Measurements from ENCODE around the gene ADRA2B.

Gene ADRA2B

DNA sequence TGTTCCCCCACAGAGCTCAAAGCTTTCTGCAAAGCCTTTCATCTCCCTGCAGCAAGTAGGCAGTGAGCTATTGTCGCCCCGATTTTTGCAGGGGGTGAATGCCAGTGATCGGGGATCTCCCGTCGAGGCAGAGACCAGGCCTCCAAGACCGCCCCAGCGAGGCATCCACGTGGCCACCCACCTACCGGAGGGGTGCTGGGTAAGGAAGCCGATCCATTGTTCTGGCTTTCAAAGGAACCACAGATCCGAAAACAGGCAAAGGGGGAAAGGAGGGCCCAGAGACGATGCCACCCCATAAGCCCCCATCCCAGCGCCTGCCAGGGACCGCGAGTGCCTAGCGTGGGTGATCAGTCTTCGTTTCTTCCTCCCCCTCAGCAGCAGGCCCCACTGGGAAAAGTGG is 2.4 kb downstream of the ADRA2B start:
- FAIRE-seq (no peak), DNase-seq (ENCODE audit: insufficient read length, low spot score) (no peak)
- TF ChIP-seq, protein P1, sequence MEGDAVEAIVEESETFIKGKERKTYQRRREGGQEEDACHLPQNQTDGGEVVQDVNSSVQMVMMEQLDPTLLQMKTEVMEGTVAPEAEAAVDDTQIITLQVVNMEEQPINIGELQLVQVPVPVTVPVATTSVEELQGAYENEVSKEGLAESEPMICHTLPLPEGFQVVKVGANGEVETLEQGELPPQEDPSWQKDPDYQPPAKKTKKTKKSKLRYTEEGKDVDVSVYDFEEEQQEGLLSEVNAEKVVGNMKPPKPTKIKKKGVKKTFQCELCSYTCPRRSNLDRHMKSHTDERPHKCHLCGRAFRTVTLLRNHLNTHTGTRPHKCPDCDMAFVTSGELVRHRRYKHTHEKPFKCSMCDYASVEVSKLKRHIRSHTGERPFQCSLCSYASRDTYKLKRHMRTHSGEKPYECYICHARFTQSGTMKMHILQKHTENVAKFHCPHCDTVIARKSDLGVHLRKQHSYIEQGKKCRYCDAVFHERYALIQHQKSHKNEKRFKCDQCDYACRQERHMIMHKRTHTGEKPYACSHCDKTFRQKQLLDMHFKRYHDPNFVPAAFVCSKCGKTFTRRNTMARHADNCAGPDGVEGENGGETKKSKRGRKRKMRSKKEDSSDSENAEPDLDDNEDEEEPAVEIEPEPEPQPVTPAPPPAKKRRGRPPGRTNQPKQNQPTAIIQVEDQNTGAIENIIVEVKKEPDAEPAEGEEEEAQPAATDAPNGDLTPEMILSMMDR (IDR thresholded peaks at IDR 0.05; ENCODE audit: insufficient read depth, missing control alignments), result no peak

DNA sequence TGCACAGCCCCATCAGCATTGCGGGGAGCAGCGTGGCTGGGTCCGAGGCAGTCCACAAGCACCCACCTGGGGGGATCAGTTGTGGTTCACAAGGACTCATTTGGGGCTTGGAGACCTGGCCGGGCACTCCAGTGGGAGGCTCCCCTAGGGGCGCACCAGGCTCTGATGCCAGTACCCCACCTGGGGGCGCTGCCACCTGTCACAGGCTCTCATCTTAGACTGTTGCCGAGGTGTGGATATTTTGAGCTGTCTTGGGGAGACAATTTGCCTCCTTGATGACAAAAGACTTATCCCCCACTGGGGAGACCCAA is 3.0 kb downstream of the ADRA2B start:
- DNase-seq (ENCODE audit: insufficient read length, low spot score), result no peak
- TF ChIP-seq, protein P1 (IDR thresholded peaks at IDR 0.05; ENCODE audit: insufficient read depth, missing control alignments), result peak; percentile 10
- FAIRE-seq, result no peak

DNA sequence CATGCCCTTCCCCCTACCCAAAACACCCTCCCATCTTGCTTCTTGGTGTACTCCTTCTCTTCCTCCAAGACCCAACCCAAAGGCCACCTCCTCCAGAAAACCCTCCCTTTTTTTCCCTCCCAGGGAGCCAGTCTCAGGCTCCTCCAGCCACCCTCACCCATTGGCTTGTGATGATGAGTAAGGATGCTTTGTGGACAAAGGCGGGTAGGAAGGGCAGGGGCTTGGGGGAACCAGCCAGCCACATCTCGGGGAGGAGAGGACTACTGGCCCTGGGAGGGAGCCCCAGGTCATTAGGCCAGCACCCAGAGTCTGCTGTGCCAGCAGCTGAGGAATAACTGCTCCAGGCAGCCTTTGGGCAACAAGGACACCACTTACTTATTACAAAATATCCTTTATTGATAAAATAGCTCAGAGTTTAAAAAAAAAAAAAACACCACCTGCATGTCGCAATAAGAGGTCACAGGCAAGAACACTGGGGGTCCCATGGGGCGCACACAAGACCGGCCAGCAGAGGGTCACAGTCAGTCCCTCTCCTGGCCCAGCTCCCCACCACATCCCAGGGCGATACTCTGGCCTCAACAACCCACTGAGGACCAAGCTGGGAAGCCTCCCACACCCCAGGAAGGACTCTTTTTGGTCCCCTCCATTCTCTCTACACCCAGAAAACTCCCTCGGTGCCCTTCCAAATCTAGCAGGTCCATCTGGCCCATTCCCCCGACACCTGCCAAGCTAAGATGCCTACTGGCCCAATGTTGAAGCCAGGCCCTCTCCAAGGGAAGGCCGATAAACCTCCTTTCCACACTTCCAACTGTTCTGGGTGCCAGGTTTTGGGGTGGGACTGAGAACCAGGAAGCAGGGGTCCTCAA is 3.6 kb downstream of the ADRA2B start:
- FAIRE-seq, result no peak
- TF ChIP-seq, protein P1 (IDR thresholded peaks at IDR 0.05; ENCODE audit: insufficient read depth, missing control alignments), result no peak
- no peak for DNase-seq (ENCODE audit: insufficient read length, low spot score)

DNA sequence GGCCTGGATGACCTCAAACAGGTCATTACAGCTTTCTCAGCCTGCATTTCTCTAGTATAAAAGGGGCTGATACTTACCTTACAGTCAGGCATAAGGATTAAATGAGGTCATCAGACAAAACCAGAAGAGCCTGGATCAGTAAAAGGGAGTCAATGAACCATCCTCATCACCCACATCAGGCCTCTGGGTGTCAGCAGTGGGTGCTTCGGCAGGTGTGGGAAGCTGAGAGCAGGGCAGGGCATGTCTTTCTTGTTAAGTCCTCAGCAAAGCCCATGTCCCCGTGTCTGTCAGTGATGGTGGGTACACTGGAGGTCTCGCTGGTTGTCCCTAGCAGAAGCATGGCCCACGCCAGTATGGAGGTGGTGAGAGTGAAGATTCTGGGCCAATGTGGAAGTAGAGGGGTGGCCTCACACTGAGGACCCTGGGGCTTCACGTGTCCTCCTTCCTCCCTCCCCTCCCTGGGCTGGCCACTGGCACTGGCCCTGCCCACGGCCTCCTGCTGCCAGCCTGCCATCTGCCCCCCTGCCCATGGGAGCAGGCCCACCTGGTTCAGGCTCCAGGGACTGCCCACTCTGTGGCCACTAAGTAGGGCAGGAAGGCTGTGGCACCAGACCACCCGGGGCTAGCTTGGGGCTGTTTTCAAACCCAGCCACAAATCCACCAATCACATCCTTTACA is 4.4 kb downstream of the ADRA2B start:
- TF ChIP-seq, protein P1 (IDR thresholded peaks at IDR 0.05; ENCODE audit: insufficient read depth, missing control alignments), result no peak
- DNase-seq (ENCODE audit: insufficient read length, low spot score) (no peak), FAIRE-seq (no peak)

DNA sequence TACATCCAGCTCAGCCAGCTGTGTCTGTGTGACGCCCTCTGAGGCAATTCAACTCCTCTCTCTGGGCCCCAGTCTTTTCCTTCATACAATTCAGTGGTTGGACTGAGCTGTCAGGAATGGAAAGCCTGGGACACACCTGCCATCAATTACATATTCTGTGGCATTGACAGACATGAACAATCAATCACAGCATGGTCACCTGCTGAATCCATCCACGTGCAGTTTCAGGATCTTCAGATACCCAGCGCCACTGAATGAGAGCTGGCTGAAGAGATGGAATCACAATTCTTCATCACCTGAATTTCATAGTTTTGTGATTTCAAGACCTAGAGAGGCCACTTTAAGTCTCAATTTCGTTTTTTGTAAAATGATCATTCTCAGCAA is 5.1 kb downstream of the ADRA2B start:
- DNase-seq (ENCODE audit: insufficient read length, low spot score) (no peak), FAIRE-seq (no peak)
- TF ChIP-seq, protein P1 (IDR thresholded peaks at IDR 0.05; ENCODE audit: insufficient read depth, missing control alignments), result no peak

DNA sequence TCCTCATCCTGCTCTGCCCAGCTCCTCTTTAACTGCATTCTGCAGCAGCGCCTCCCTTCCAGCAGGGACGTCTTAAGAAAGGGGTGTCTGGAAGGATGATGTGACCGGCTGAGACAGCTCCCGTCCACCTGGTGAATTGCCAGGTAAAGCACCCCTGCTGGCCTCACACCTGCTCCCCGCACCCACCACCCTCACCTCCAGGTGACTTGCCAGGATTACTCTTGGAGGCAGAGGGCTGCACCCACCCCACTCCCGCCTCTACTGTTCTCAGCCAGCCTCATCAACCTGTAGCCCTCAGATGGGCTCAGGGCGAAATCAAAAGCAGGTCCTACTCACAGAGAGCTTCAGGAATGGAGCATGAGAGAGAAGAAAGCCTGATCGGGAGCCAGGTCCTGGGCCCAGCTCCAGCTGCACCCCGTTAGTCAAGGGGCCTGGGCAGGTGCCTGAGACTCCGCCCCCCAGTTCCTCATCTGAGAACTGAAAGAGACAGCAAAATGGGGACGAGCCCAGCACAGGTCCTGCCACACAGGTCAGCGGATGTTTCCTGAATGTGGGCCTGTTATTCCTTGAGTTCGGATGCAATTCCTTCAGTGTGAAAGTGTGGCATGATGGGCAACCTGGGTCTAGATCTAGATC is 5.6 kb downstream of the ADRA2B start:
- DNase-seq (ENCODE audit: insufficient read length, low spot score) (no peak), FAIRE-seq (no peak)
- TF ChIP-seq, protein P1 (IDR thresholded peaks at IDR 0.05; ENCODE audit: insufficient read depth, missing control alignments), result no peak
